SK-N-MC (cell line): ENCODE measurements around the gene LAT.
"Not testable (repeated sequence)": the region's sequence is repeated elsewhere in the genome, so short reads cannot be mapped to it uniquely, and the experiment has no call there.

Source experiments
- EZH2 ChIP-seq: fragments of 200-600 bp; sonication (generic); IDR thresholded peaks from one replicate; pipeline ENCODE4 v1.6.1; 2017; ENCODE audit warnings: antibody characterized with exemption
- POLR2AphosphoS5 ChIP-seq: IDR thresholded peaks from 2 replicates; pipeline ENCODE4 v1.6.1; 2012; ENCODE audit warnings: mild to moderate bottlenecking, low read depth, low read length, borderline replicate concordance

GRCh38 chr16:28969696-28970095 is 15.2 kb upstream of the LAT start:
- not testable (repeated sequence) for TF ChIP-seq POLR2AphosphoS5, EZH2
